Measurements from ENCODE around the gene TSFM.

Gene TSFM

GRCh38 chr12:57836442-57837375 is 54.1 kb downstream of the TSFM start:
- H3K4me1 ChIP-seq (ENCODE audit: control insufficient read depth, insufficient read depth, low read length), result peaks cover 46% of the 10 kb centered on the region
- H3K36me3 ChIP-seq (ENCODE audit: control insufficient read depth in 2 of 2, insufficient read depth in 1 of 2, low read length in 2 of 2), result no peaks in the 10 kb centered on the region
- ChIA-PET POLR2A (interaction anchor here (0.5 to 3.0 kb wide), 8 partner anchors 9 to 331 kb away, joined by 3 to 22 read pairs (median 4); partner anchors contain the start of genes CTDSP2 and TSPAN31), CTCF (interaction anchor here (0.7 to 7.8 kb wide), 11 partner anchors 10 to 69 kb away, joined by 3 to 120 read pairs (median 5); partner anchors contain the start of gene TSFM)
- no peak overlapping the region for H3K4me3 ChIP-seq (ENCODE audit: low read depth, low read length)
- peak overlapping the region; percentile 12; the same call in 1 of the 2 replicates for H3K27ac ChIP-seq (ENCODE audit: extremely low read depth, low read depth, low read length)
- no peaks in the 10 kb centered on the region for H3K9me3 ChIP-seq (ENCODE audit: control insufficient read depth, insufficient read depth, low read depth, low read length)
- TF ChIP-seq IKZF3 (tag by site-specific recombination; IDR thresholded peaks at IDR 0.05), result peak; percentile 61
- TF ChIP-seq PRDM1 (tag by site-specific recombination; IDR thresholded peaks at IDR 0.05), result 0 out of 2 replicates have a peak, but pooled peaks have one; percentile 10
- TF ChIP-seq ZBTB21 (tag by site-specific recombination; IDR thresholded peaks at IDR 0.05), result no peak
- peak; percentile 71 for TF ChIP-seq ZNF341 (tag by site-specific recombination; IDR thresholded peaks at IDR 0.05; ENCODE audit: low read depth)
- peak; percentile 33 for TF ChIP-seq FEZF1 (tag by site-specific recombination; IDR thresholded peaks at IDR 0.05)
- no peak for TF ChIP-seq KLF16 (tag by site-specific recombination; IDR thresholded peaks at IDR 0.05)
- TF ChIP-seq ZNF155 (tag by site-specific recombination; IDR thresholded peaks at IDR 0.05), result no peak
- no peak for TF ChIP-seq ZFP37 (tag by site-specific recombination; IDR thresholded peaks at IDR 0.05)
- TF ChIP-seq ZNF10 (tag by site-specific recombination; IDR thresholded peaks at IDR 0.05), result no peak
- TF ChIP-seq ZNF121 (tag by site-specific recombination; IDR thresholded peaks at IDR 0.05), result no peak
- peak; percentile 54; the same call in 1 of the 2 replicates for TF ChIP-seq ZXDB (tag by site-specific recombination; IDR thresholded peaks at IDR 0.05)
- TF ChIP-seq ZNF366 (tag by site-specific recombination; conservative IDR thresholded peaks at IDR 0.05), result peak; percentile 46; the same call in 1 of the 2 replicates
- TF ChIP-seq ZNF513 (tag by site-specific recombination; IDR thresholded peaks at IDR 0.05), result peak; percentile 28; the same call in 1 of the 2 replicates
- no peak for TF ChIP-seq HOXC10 (CRISPR knock-in tag; IDR thresholded peaks at IDR 0.05)
- TF ChIP-seq ZSCAN16 (tag by site-specific recombination; IDR thresholded peaks at IDR 0.05), result no peak
- peak; percentile 60; the same call in 1 of the 2 replicates for TF ChIP-seq PATZ1 (tag by site-specific recombination; IDR thresholded peaks at IDR 0.05)
- TF ChIP-seq ZNF548 (tag by site-specific recombination; IDR thresholded peaks at IDR 0.05), result no peak
- 0 out of 2 replicates have a peak, but pooled peaks have one; percentile 26 for TF ChIP-seq ZNF335 (tag by site-specific recombination; conservative IDR thresholded peaks at IDR 0.05)
- TF ChIP-seq ZNF639 (tag by site-specific recombination; IDR thresholded peaks at IDR 0.05), result no peak
- TF ChIP-seq ZNF629 (tag by site-specific recombination; IDR thresholded peaks at IDR 0.05), result no peak
- no peak for TF ChIP-seq ZFHX2 (tag by site-specific recombination; conservative IDR thresholded peaks at IDR 0.05)
- TF ChIP-seq ZIC2 (tag by site-specific recombination; IDR thresholded peaks at IDR 0.05), result peak; percentile 79
- TF ChIP-seq ZNF654 (tag by site-specific recombination; IDR thresholded peaks at IDR 0.05; ENCODE audit: low read depth), result no peak
- no peak for TF ChIP-seq ZNF473 (tag by site-specific recombination; IDR thresholded peaks at IDR 0.05)
- TF ChIP-seq SCRT2 (tag by site-specific recombination; IDR thresholded peaks at IDR 0.05), result no peak
- no peak for TF ChIP-seq MYNN (tag by site-specific recombination; IDR thresholded peaks at IDR 0.05; ENCODE audit: borderline replicate concordance)
- no peak for TF ChIP-seq ZNF292 (tag by site-specific recombination; IDR thresholded peaks at IDR 0.05; ENCODE audit: borderline replicate concordance, low read depth)

Measured in HEK293 (cell line).